ENCODE measurements around the gene SELENON. TPM values are rescaled to one million over a fixed set of nuclear protein-coding genes. Genes with fewer than 3 reads are reported as not detected.
A peak's percentile ranks its signal among the peaks of the same experiment; 100 is the strongest.

The SELENON gene
- polyA plus RNA-seq, 3 donors: 1.5 to 31.5 (median 3.5) TPM

GRCh38 chr1:25805863-25806225 lies 5.9 kb downstream of the SELENON start:
- 87% methylated on average over 3 of the region's 3 CpGs for WGBS (ENCODE audit: insufficient coverage)
- H3K27me3 ChIP-seq (ENCODE audit: control insufficient read depth in 2 of 2, insufficient read depth in 2 of 2, low read length in 2 of 2): no peaks in the 10 kb centered on the region
- H3K36me3 Mint-ChIP-seq: peaks cover 30 to 58% of the 10 kb centered on the region in 2 donors
- no peak overlapping the region for H2AFZ ChIP-seq (ENCODE audit: insufficient read depth, low read depth, low read length, poor library complexity, severe bottlenecking)
- H3K9ac ChIP-seq (ENCODE audit: insufficient read depth, low read length, poor library complexity, severe bottlenecking): no peak overlapping the region
- intact Hi-C loops (cut with micrococcal nuclease): loop anchor here (10.0 kb wide), 1 partner anchor 191 kb away; the partner anchor contains the start of gene MAN1C1 (in 2 of the 2)
- peaks cover 0 to 3% (median 2%) of the 10 kb centered on the region in 3 donors for H3K27me3 Mint-ChIP-seq (ENCODE audit: low read depth in 3 of 3)
- peaks cover 35% of the 10 kb centered on the region for H3K4me1 Mint-ChIP-seq
- no peak for DNase-seq
- no peak for TF ChIP-seq CTCF (IDR thresholded peaks at IDR 0.05)
- H3K9me3 Mint-ChIP-seq: peaks cover 0 to 1% (median 0%) of the 10 kb centered on the region in 7 donors
- H3K4me2 ChIP-seq (replicated peaks; ENCODE audit: extremely low read depth, low read length, poor library complexity, severe bottlenecking): no peak overlapping the region
- H3K27ac Mint-ChIP-seq: no peak overlapping the region
- peaks cover 7% of the 10 kb centered on the region for H4K20me1 ChIP-seq (ENCODE audit: insufficient read depth, low read length)
- H3K4me3 ChIP-seq (replicated peaks in 1 of 3; ENCODE audit: low read depth in 2 of 3, low read length in 3 of 3): no peak overlapping the region
- no peak overlapping the region for H3K27ac ChIP-seq (ENCODE audit: low read depth in 1 of 2, low read length in 2 of 2)
- H3K4me3 Mint-ChIP-seq: no peak overlapping the region
- H3K9me3 ChIP-seq (replicated peaks in 1 of 2; ENCODE audit: control insufficient read depth in 1 of 2, insufficient read depth in 1 of 2, low read length in 2 of 2): no peaks in the 10 kb centered on the region
- H3K79me2 ChIP-seq (ENCODE audit: insufficient read depth, low read length): no peaks in the 10 kb centered on the region
- peaks cover 14 to 21% of the 10 kb centered on the region in 2 donors for H3K4me1 ChIP-seq (ENCODE audit: control insufficient read depth in 1 of 2, insufficient read depth in 2 of 2, low read length in 2 of 2)
- H3K36me3 ChIP-seq (replicated peaks in 1 of 2; ENCODE audit: control insufficient read depth in 1 of 2, insufficient read depth in 2 of 2, low read length in 2 of 2): peaks cover 27 to 50% of the 10 kb centered on the region in 2 donors

DNA sequence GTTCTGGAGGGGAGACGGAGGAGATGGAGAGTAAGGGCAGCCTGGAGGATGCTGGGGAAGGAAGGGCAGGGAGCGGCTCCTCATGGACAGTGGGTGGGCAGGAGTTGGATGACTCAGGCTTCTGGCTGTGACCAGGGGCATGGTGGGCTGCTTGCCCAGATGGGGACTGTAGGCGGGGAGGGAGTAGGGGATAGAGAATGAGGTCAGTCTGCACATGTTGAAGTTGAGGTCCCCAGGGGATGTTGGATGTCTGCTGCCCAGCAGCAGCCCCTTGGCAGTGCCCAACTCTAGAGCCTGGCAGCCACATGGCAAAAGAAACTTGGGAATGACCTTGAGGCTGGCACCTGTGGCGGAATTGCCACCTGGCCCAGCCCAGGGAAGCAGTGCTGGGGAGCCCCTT lies 6.4 kb downstream of the SELENON start:
- H3K9me3 Mint-ChIP-seq: peaks cover 0 to 1% (median 0%) of the 10 kb centered on the region in 7 donors
- Histone ChIP-seq H3K4me3 (replicated peaks in 1 of 3; ENCODE audit: low read depth in 2 of 3, low read length in 3 of 3) (no peak overlapping the region), H2AFZ (ENCODE audit: insufficient read depth, low read depth, low read length, poor library complexity, severe bottlenecking) (no peak overlapping the region), H3K4me2 (replicated peaks; ENCODE audit: extremely low read depth, low read length, poor library complexity, severe bottlenecking) (no peak overlapping the region), H3K4me1 (ENCODE audit: control insufficient read depth in 1 of 2, insufficient read depth in 2 of 2, low read length in 2 of 2) (peaks cover 10 to 21% of the 10 kb centered on the region in 2 donors), H3K27me3 (ENCODE audit: control insufficient read depth in 2 of 2, insufficient read depth in 2 of 2, low read length in 2 of 2) (no peaks in the 10 kb centered on the region), H3K79me2 (ENCODE audit: insufficient read depth, low read length) (no peaks in the 10 kb centered on the region), H3K9ac (ENCODE audit: insufficient read depth, low read length, poor library complexity, severe bottlenecking) (no peak overlapping the region), H3K36me3 (replicated peaks in 1 of 2; ENCODE audit: control insufficient read depth in 1 of 2, insufficient read depth in 2 of 2, low read length in 2 of 2) (peaks cover 27 to 52% of the 10 kb centered on the region in 2 donors), H3K9me3 (replicated peaks in 1 of 2; ENCODE audit: control insufficient read depth in 1 of 2, insufficient read depth in 1 of 2, low read length in 2 of 2) (no peaks in the 10 kb centered on the region), H4K20me1 (ENCODE audit: insufficient read depth, low read length) (peaks cover 13% of the 10 kb centered on the region), H3K27ac (ENCODE audit: low read depth in 1 of 2, low read length in 2 of 2) (no peak overlapping the region)
- H3K4me3 Mint-ChIP-seq: no peak overlapping the region
- peaks cover 32% of the 10 kb centered on the region for H3K4me1 Mint-ChIP-seq
- peaks cover 30 to 56% of the 10 kb centered on the region in 2 donors for H3K36me3 Mint-ChIP-seq
- DNase-seq: no peak
- WGBS (ENCODE audit: insufficient coverage): 90% methylated on average over 4 of the region's 4 CpGs
- TF ChIP-seq CTCF (IDR thresholded peaks at IDR 0.05): no peak
- intact Hi-C loops (cut with micrococcal nuclease): loop anchor here (10.0 kb wide), 1 partner anchor 192 kb away; the partner anchor contains the start of gene MAN1C1 (in 2 of the 2)
- peak overlapping the region in 1 of 7 donors; percentile 22 for H3K27ac Mint-ChIP-seq
- peaks cover 0 to 3% (median 2%) of the 10 kb centered on the region in 3 donors for H3K27me3 Mint-ChIP-seq (ENCODE audit: low read depth in 3 of 3)
